ENCODE data around the gene ZFP90.

DNA sequence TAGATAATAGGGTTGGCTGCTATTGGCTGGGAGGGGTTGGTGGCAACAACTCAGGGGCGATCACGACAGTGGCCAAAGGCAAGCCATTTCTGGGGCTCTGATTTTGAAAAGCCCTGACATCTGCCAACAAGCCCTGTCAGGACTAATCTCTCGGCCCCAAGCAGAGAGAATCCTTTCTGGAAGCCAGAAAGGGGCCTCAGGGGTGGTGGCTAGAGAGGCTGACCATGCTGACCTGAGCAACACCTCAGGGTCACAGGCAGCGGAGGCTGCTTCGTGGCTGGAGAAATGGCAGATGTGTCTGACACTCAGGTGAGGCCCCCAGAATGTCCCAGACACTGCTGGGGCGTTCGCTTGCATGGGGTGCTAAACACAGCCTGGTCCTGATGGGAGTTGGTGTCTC, 35.0 kb upstream of the ZFP90 start:
- no peak for TF ChIP-seq POLR2A (IDR thresholded peaks at IDR 0.05)
- TF ChIP-seq, protein P1, sequence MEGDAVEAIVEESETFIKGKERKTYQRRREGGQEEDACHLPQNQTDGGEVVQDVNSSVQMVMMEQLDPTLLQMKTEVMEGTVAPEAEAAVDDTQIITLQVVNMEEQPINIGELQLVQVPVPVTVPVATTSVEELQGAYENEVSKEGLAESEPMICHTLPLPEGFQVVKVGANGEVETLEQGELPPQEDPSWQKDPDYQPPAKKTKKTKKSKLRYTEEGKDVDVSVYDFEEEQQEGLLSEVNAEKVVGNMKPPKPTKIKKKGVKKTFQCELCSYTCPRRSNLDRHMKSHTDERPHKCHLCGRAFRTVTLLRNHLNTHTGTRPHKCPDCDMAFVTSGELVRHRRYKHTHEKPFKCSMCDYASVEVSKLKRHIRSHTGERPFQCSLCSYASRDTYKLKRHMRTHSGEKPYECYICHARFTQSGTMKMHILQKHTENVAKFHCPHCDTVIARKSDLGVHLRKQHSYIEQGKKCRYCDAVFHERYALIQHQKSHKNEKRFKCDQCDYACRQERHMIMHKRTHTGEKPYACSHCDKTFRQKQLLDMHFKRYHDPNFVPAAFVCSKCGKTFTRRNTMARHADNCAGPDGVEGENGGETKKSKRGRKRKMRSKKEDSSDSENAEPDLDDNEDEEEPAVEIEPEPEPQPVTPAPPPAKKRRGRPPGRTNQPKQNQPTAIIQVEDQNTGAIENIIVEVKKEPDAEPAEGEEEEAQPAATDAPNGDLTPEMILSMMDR (IDR thresholded peaks at IDR 0.05): no peak
